Measurements from ENCODE around the gene ASB5. TPM values are rescaled to one million over a fixed set of nuclear protein-coding genes. Genes with fewer than 3 reads are reported as not detected.

Gene ASB5
- polyA plus RNA-seq, 3 donors: not detected

DNA sequence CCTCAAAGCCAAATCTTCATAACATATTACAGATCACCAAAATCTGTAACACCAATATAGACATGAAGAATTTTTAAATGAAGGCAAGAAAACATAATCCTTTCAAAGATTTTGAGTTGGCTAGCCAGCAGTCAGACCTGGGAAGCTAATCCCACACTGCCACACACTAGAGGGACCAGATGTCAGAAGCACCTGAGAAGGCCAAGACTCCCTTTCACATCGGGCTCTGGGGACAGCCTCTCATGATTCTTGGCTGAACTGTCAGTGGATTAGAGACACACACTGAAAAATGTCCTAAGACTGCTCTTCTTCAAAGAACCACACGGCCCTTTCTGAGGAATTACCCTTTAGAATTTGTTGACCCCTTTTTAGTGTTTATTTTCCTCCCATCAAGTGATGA is 45.5 kb downstream of the ASB5 start:
- Histone ChIP-seq H3K36me3 (replicated peaks in 1 of 2; ENCODE audit: control insufficient read depth in 1 of 2, insufficient read depth in 2 of 2, low read length in 2 of 2) (no peaks in the 10 kb centered on the region), H3K79me2 (ENCODE audit: insufficient read depth, low read length) (no peaks in the 10 kb centered on the region), H2AFZ (ENCODE audit: insufficient read depth, low read depth, low read length, poor library complexity, severe bottlenecking) (no peak overlapping the region), H3K4me1 (ENCODE audit: control insufficient read depth in 1 of 2, insufficient read depth in 2 of 2, low read length in 2 of 2) (no peaks in the 10 kb centered on the region), H3K9ac (ENCODE audit: insufficient read depth, low read length, poor library complexity, severe bottlenecking) (no peak overlapping the region), H4K20me1 (ENCODE audit: insufficient read depth, low read length) (no peaks in the 10 kb centered on the region), H3K9me3 (replicated peaks in 1 of 2; ENCODE audit: control insufficient read depth in 1 of 2, insufficient read depth in 1 of 2, low read length in 2 of 2) (no peaks in the 10 kb centered on the region), H3K27me3 (ENCODE audit: control insufficient read depth in 2 of 2, insufficient read depth in 2 of 2, low read length in 2 of 2) (no peaks in the 10 kb centered on the region), H3K27ac (ENCODE audit: low read depth in 1 of 2, low read length in 2 of 2) (no peak overlapping the region), H3K4me2 (replicated peaks; ENCODE audit: extremely low read depth, low read length, poor library complexity, severe bottlenecking) (no peak overlapping the region), H3K4me3 (replicated peaks in 1 of 3; ENCODE audit: low read depth in 2 of 3, low read length in 3 of 3) (no peak overlapping the region)
- H3K4me3 Mint-ChIP-seq: no peak overlapping the region
- 100% methylated on average over 1 of the region's 2 CpGs for WGBS (ENCODE audit: insufficient coverage)
- TF ChIP-seq, protein P1, sequence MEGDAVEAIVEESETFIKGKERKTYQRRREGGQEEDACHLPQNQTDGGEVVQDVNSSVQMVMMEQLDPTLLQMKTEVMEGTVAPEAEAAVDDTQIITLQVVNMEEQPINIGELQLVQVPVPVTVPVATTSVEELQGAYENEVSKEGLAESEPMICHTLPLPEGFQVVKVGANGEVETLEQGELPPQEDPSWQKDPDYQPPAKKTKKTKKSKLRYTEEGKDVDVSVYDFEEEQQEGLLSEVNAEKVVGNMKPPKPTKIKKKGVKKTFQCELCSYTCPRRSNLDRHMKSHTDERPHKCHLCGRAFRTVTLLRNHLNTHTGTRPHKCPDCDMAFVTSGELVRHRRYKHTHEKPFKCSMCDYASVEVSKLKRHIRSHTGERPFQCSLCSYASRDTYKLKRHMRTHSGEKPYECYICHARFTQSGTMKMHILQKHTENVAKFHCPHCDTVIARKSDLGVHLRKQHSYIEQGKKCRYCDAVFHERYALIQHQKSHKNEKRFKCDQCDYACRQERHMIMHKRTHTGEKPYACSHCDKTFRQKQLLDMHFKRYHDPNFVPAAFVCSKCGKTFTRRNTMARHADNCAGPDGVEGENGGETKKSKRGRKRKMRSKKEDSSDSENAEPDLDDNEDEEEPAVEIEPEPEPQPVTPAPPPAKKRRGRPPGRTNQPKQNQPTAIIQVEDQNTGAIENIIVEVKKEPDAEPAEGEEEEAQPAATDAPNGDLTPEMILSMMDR (IDR thresholded peaks at IDR 0.05): no peak
- H3K36me3 Mint-ChIP-seq: no peaks in the 10 kb centered on the region
- DNase-seq: no peak
- intact Hi-C loops (cut with micrococcal nuclease): no loop called here
- peaks cover 0 to 2% (median 0%) of the 10 kb centered on the region in 7 donors for H3K9me3 Mint-ChIP-seq
- peaks cover 0 to 3% (median 0%) of the 10 kb centered on the region in 3 donors for H3K27me3 Mint-ChIP-seq (ENCODE audit: low read depth in 3 of 3)
- no peaks in the 10 kb centered on the region for H3K4me1 Mint-ChIP-seq
- no peak overlapping the region for H3K27ac Mint-ChIP-seq

DNA sequence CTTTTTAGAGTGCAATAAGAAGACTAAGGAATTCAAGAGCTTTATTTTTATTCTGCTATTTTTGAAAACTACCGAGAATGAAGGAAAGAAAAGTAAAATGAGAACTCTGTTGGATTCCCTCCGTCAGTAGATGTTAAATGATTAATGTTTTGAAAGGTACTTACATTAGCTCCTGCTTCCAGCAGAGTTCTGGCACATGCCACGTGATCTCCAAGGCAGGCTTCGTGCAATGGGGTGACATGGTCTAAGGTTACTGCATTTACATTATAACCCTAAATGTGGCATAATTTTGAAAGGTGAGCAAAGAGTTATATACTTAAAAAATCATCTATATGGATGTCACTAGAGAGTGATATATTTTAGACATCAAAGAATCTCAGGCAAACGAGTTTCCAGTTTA is 46.9 kb downstream of the ASB5 start:
- TF ChIP-seq, protein P1 (IDR thresholded peaks at IDR 0.05): no peak
- H3K4me1 Mint-ChIP-seq: no peaks in the 10 kb centered on the region
- DNase-seq: no peak
- Histone ChIP-seq H3K9ac (ENCODE audit: insufficient read depth, low read length, poor library complexity, severe bottlenecking) (no peak overlapping the region), H3K79me2 (ENCODE audit: insufficient read depth, low read length) (no peaks in the 10 kb centered on the region), H3K4me2 (replicated peaks; ENCODE audit: extremely low read depth, low read length, poor library complexity, severe bottlenecking) (no peak overlapping the region), H4K20me1 (ENCODE audit: insufficient read depth, low read length) (no peaks in the 10 kb centered on the region), H3K27me3 (ENCODE audit: control insufficient read depth in 2 of 2, insufficient read depth in 2 of 2, low read length in 2 of 2) (no peaks in the 10 kb centered on the region), H3K4me1 (ENCODE audit: control insufficient read depth in 1 of 2, insufficient read depth in 2 of 2, low read length in 2 of 2) (no peaks in the 10 kb centered on the region), H3K4me3 (replicated peaks in 1 of 3; ENCODE audit: low read depth in 2 of 3, low read length in 3 of 3) (no peak overlapping the region), H3K36me3 (replicated peaks in 1 of 2; ENCODE audit: control insufficient read depth in 1 of 2, insufficient read depth in 2 of 2, low read length in 2 of 2) (no peaks in the 10 kb centered on the region), H2AFZ (ENCODE audit: insufficient read depth, low read depth, low read length, poor library complexity, severe bottlenecking) (no peak overlapping the region), H3K27ac (ENCODE audit: low read depth in 1 of 2, low read length in 2 of 2) (no peak overlapping the region), H3K9me3 (replicated peaks in 1 of 2; ENCODE audit: control insufficient read depth in 1 of 2, insufficient read depth in 1 of 2, low read length in 2 of 2) (no peaks in the 10 kb centered on the region)
- intact Hi-C loops (cut with micrococcal nuclease): no loop called here
- H3K27ac Mint-ChIP-seq: no peak overlapping the region
- 57% methylated on average over 2 of the region's 5 CpGs for WGBS (ENCODE audit: insufficient coverage)
- H3K9me3 Mint-ChIP-seq: peaks cover 0 to 2% (median 0%) of the 10 kb centered on the region in 7 donors
- H3K4me3 Mint-ChIP-seq: no peak overlapping the region
- peaks cover 0 to 3% (median 0%) of the 10 kb centered on the region in 3 donors for H3K27me3 Mint-ChIP-seq (ENCODE audit: low read depth in 3 of 3)
- no peaks in the 10 kb centered on the region for H3K36me3 Mint-ChIP-seq

All from CD14-positive monocyte (primary cell).